Transverse colon (tissue), 4 donors: ENCODE data around the gene DENND1A.

Experiments
- EP300 ChIP-seq: sonication (generic); formaldehyde crosslinking; IDR thresholded peaks from one replicate; pipeline ENCODE4 v1.6.1; 2017; ENCODE audit warnings: antibody characterized with exemption, low read depth
- POLR2A ChIP-seq: fragments of 450-650 bp; IDR thresholded peaks from one replicate; pipeline ENCODE4 v1.6.1; 2016; ENCODE audit warnings: antibody characterized with exemption, mild to moderate bottlenecking, moderate library complexity
- POLR2AphosphoS5 ChIP-seq, 3 donors: sonication (generic); formaldehyde crosslinking; IDR thresholded peaks; one replicate each; pipeline ENCODE4 v1.6.1; 2016; ENCODE audit warnings: antibody characterized with exemption in 3 of 3
- TF ChIP-seq, protein P1 (sequence below), 5 experiments: fragments of 200-600 bp in 3 of 5; fragments of 450-650 bp in 2 of 5; sonication (generic) in 3 of 5; IDR thresholded peaks; 1 replicate in 2 of 5; 2 replicates in 3 of 5; pipeline ENCODE4 v1.5.1; 2016 to 2017; ENCODE audit warnings: antibody characterized with exemption in 5 of 5, inconsistent platforms in 3 of 5, mild to moderate bottlenecking in 2 of 5, moderate library complexity in 1 of 5

DNA sequence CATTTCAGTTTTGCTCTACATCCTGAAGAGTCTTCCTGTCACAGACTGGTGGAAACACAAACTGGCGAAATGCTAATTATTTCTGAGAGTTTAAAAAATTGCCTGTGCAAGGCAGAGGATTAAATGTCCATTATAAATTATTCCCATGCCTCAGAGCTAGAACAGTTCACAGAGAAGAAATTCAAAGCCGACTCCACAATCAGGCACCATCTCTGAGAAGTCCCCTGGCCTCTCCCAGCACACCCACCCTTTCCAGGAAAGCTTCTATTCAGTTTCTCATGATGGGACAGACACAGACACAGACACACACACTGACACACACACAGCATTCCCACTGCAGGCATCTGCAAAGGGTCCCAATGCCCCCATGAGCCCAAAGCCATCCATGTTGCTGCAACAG is 253.1 kb downstream of the DENND1A start:
- no peak for TF ChIP-seq POLR2A
- TF ChIP-seq, protein P1, sequence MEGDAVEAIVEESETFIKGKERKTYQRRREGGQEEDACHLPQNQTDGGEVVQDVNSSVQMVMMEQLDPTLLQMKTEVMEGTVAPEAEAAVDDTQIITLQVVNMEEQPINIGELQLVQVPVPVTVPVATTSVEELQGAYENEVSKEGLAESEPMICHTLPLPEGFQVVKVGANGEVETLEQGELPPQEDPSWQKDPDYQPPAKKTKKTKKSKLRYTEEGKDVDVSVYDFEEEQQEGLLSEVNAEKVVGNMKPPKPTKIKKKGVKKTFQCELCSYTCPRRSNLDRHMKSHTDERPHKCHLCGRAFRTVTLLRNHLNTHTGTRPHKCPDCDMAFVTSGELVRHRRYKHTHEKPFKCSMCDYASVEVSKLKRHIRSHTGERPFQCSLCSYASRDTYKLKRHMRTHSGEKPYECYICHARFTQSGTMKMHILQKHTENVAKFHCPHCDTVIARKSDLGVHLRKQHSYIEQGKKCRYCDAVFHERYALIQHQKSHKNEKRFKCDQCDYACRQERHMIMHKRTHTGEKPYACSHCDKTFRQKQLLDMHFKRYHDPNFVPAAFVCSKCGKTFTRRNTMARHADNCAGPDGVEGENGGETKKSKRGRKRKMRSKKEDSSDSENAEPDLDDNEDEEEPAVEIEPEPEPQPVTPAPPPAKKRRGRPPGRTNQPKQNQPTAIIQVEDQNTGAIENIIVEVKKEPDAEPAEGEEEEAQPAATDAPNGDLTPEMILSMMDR (IDR thresholded peaks at IDR 0.05), result no peak
- TF ChIP-seq EP300, result no peak
- no peak for TF ChIP-seq POLR2AphosphoS5 (IDR thresholded peaks at IDR 0.05)
